NCI-H774 (cell line): ENCODE results near the gene CTPS1.

ENCODE experiments used
- DNase-seq: peaks from one replicate; lab custom pipeline; 2025; lab: John Stamatoyannopoulos, UW

The CTPS1 gene

DNA sequence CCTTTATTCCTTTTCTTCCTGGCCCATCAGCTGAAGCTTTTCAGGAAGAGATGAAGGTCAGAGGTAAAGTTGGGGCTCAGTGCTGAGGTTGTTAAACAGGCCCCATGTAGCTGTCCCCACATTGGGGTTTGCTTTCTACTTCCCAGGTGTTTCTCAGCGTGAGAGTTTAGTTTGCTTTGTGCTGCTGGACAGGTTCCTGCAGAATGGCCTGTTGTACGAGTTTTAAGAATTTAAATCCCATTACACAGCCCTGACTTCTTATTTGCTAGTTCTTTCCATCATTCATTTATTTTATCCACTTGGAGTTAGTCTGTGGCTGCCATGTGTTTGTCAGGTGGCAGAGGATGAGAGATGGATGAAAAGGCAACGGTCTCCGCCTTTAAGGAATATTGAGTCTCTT is 19.2 kb downstream of the CTPS1 start:
- no peak for DNase-seq

DNA sequence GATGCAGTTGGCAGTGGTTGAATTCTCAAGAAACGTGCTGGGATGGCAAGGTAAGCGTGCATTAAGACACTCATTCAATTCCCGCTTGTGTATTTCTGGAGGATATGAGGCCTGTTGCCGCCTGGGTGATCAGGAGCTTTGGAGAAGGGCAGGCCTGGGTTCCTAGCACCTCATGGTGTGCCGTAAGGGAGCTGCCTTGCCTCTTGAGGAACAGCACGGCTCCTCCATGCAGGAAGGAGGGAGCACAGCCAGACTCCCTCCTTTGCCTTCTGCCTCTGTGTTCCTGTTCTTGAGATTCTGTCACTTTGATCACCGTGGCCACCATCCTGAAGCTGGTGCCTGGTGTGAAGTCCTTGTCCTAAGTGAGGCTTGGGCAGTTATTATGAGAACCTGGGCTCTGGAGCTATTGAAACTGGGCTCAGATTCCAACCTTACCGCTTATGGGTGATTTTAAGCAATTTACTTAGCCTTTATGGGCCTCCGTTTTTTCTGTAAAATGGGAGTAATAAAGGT is 23.7 kb downstream of the CTPS1 start:
- DNase-seq = no peak

DNA sequence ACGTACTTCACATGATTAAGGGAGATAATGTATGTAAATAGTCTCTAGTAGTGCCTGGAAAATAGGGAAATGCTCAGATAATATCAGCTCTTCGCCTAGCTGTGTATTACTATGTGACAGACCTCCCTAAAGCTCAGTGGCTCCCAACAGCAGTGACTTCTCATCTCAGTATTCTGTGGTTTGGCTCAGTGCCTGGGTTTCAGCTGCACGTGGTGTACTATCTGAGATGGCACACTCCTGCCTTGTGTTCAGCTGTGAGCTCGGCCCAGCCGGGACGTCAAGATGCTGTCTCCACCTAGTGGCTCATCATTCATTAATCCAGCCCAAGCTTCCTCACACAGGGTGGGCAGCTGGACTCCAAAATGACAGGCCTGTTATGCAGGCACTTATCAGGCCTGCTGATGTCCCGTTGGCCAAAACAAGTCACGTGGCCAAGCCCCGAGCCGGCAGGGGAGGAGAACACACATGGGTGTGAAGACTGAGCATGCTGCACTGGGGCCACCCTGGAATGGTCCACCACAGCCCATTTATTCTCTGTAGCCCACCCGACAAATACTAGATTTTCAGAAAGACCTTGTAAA is 24.2 kb downstream of the CTPS1 start:
- DNase-seq = no peak

DNA sequence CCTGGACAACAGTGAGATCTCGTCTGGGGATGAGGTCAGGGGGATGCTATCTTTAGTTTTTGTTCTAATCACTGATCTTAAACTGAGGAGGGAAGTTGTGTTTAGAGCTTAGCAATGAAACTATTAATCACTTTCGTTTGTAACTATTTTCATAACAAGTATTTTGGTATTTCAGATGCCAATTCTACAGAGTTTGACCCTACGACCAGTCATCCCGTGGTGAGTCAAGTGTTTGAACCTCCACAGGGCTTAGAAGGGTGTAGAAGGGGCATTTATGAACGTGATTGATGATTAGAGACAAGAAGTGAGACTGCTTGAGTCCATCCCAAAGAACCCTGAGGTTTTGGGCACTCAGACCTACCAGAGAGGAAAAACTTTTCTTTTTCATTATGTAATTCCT is 26.4 kb downstream of the CTPS1 start:
- DNase-seq = no peak

DNA sequence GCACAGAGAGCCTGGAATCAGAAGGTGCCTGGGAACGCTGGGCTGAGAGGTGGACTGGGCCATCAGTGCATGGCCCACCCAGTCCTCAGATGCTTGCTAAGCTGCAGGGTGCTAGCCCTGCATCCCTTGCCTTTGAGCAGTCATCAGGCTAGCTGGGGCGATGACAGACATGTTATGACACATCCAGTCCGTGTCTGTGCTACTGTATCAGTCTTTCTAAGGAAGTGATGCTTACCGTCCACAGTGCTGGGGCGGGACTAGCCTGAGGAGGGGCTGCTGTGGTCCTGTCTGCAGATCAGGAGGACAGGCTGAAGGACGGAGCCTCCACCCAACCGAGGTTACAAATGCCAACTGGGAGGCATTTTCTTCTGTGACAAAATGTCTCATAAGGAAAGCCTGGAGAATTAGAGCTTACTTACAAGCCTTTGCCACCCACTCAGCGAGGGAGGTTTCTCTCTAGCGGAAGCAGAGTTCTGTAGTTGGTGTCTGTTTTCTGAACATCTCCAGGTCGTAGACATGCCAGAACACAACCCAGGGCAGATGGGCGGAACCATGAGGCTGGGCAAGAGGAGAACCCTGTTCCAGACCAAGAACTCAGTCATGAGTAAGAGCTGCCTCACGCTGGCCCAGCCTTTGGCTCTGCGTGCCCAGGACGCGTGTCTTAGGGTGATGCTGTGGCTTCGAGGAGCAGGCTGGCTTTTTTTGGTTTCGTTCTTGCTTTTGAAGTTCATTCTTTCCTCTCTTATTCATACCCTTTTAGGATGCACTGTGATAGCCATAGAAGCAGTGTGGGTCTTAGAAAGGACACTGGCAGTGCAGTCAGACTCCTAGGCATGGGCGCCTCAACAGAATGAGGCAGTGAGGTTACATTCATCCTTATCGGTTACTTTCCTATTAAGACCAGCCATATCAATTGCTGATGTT is 27.7 kb downstream of the CTPS1 start:
- DNase-seq = no peak

DNA sequence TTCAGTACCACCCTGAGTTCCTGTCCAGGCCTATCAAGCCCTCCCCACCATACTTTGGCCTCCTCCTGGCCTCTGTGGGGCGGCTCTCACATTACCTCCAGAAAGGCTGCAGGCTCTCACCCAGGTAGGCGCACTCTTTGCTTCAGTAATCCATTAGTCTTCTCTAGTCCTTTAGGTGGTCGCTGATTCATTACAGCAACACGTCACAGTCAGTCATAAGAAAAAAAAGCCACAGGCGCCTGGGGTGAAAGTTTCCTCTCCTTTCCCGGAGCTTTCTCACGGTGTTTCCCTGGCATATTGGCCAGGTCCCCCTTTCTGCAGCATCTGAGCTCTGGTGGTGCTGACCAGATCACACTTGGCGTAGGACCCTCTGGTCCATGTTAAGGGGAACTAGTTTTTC is 30.0 kb downstream of the CTPS1 start:
- DNase-seq = no peak

DNA sequence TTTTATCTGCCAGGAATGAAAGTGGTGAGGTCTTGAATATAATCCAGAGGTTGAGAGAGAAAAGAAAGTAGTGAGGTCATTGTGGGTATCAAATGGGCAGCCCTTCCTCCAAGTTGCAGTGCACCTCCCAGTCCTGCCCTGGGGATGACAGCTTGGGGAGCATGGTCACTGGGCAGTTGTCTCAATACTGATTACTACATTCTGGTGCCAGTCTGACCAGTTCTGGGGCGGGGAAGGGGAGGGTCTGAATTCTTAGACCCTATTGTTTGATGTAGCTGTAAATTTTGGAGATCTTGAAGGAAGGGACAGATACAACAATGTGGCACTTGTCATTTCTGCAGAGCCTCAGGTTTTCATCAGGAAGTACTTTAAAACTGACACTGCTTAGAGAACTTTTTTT is 30.8 kb downstream of the CTPS1 start:
- DNase-seq = no peak

DNA sequence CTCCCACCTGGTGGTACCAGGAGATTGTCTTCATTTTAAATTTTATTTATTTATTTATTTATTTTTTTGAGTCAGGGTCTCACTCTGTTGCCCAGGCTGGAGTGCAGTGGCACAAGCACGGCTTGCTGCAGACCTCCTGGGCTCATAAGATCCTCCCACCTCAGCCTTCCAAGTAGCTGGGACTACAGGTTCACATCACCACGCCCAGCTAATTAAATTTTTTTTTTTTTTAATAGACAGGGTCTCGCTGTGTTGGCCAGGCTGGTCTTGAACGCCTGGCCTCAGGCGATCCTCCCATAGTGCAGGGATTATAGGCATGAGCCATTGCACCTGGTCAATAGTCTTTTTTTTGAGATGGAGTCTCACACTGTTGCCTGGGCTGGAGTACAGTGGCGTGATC is 33.5 kb downstream of the CTPS1 start:
- no peak for DNase-seq

DNA sequence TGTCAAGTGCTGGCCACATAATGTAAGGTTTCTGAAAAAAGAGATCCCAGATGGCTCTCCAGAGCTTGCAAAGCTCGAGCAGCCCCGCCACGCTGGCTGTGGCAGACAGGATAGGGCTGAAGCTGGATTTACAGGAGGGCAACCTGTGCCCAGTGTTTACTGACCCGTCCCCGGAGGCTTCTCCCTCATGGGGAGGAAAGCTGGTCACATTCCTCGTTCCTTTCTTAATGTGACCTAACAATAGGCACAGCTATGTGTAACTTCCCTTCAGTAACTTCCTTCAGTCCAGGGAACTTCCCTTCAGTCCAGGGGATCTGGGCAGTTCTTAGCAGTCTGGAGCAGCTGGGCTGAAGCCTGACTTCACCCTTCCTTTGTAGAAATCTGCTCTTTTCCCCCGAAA is 34.3 kb downstream of the CTPS1 start:
- DNase-seq = no peak

DNA sequence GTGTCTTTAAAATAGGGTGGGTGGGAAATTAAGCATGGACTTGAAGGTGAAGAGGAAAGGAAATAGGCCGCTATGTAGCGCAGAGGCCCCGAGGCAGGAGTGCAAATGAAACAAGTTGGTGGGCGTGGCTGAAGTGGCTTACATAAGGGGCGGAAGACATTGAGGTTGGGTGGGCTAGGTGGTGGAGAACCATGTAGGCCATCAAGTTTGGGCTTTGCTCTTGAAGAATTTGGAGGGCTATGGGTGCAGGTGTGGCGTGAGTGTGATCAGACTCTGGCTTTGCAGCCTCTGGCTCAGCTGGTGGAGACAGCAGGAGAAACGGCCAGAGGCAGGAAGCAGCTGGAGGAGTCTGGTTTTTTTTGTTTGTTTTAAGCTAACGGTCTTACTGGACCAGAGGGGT is 35.4 kb downstream of the CTPS1 start:
- DNase-seq = no peak

DNA sequence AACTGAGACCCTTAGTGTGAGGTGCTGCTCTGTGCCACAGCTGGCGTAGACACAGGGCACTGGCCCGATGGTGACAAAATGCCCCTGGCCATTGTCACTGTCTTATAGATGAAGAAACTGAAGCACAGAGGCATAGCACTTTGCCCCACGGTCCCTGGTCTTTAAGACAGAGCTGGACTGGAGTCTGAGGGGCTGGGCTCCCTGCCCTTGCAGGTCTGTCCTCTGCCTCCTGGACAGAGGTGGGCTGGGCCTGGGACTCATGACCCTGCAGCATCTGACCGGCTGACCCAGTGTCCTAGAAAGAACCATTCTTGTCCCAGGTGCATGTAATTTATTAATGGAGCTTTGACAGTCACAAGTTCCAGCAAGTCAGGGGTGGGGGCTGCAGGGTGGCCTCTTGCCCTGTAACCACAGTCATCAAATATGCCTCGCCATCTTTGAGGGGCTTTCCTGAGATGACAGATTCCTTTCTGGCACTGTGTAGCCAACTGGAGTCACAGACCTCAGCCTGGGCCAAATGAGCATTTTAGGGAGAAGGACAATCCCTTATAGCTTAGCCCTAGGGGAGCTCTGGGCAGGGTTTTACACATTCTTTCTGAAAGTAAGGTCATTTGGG is 35.9 kb downstream of the CTPS1 start:
- no peak for DNase-seq

DNA sequence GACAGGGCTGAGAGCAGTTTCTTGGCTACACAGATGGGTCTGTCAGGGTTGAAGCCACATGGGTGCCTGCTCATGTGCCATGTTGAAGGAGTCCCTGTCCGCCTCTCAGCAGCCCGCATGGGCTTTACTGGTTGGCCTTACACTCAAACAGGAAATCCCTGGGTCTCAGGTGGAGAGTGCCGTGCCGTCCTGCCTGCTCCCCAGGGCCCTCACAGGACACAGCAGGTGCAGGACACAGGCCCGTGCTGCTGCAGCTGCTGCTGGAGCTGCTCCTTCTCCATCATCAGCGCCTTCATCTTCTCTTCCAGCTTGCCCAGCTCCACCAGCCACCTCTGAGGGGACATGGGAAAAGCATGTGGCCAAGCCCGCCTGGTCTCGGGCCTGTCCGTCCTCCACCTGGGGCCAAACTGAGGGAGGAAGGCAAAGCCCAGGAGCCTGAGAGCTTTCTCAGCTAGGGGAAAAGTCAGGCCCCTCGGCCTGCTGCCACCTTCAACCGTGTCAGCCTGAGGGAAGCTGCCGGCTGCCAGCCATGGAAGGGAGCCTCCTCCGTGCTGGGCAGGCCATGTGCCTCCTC is 36.5 kb downstream of the CTPS1 start:
- no peak for DNase-seq

DNA sequence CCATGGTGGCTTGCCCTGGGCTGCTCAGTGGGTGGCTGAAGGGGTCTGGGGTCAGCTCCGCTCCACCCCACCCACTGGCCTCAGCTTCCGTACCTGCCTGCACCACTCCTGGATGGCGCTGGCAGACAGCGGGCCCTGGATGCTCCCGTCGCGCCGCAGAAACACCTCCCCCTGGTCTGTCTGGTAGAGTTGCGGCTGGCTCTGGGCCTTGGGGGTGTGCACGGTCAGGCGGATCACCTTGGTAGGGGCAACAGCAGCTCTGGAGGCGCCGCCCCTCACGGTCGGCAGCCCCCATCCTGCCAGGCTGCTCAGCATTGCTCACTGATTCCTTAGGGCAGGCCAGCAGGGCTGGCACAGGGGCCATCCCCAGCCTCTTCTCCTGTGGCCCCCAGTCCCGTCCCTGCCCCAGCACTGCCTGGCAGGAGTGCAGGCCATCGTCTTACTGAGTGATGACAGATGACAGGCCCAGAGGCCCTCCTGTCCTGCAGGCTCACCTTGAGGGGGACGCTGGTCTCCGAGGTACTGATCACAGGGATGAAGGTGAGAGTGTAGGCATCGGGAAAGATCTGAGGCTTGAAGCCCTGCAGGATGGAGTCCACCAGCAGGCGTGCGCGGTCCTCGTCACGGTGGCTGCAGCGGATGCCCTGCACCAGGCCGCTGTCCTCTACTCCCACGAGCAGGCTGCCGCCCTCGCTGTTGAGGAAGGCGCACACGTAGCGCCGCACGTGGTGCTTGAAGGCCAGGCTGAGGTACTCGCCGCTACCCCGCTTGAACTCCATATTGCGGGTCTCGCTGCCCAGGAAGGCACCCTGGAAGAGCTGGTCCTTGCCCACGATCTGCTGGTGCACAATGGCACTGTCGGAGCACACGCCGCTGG is 37.9 kb downstream of the CTPS1 start:
- DNase-seq = no peak

DNA sequence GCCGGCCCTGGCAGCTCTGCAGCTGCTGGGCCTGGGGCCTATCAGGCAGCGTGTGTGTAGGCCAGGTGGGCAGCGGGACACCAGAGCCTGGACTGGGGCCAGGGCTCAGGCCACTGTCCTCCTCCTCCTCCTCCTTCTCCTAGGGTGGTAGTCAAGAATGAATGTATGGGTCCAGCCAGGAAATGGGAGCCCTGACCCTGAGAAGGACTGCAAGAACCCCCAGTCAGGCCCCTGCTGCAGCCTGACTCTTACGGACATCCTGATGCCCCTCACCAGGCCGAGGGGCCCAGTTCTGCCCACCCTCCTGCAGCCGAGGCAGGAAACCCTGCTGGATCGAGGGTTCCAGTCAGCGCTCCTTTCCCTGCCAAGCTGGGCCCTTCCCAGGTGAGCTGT is 38.5 kb downstream of the CTPS1 start:
- DNase-seq = no peak

DNA sequence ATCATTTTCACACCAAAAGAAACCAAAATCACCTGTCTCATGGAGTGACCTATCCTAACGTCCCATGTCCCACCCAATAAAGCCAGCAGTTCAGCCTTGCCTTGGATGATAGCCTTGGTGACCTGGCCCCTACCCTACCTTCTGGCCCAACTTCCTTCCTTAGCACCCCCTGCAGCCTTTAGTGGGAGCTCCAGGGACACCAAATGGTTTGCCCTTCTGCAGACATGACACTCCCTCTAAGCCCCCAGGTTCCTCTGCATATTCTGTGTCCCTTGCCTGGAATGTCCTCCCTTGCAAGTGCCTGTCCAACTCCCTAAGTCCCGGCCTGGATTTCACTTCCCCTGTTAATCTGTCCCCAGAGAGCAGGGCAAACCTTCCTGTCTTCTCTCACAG is 39.9 kb downstream of the CTPS1 start:
- no peak for DNase-seq

DNA sequence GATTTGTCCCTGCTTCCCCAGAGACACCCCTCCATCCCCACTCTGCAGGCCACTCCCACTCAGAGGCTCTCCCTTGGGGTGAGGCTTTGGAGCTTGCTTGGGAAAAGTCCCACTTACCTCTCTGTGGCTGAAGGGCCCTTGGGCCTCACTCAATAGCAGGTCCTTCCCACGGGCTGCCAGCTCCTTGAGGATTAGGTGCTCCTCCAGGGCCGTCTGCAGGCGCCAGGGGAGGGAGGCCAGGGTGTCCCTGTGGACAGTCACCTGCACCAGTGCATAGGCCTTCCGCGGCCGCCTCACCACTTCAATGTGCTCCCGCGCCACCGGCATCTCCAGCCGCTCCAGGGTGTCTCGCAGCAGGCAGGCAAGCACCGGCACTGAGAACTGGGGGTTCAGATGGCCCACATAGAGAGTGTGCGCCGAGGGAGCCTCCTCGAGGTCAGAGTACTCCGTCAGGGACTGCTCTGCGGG is 40.6 kb downstream of the CTPS1 start:
- DNase-seq = no peak

DNA sequence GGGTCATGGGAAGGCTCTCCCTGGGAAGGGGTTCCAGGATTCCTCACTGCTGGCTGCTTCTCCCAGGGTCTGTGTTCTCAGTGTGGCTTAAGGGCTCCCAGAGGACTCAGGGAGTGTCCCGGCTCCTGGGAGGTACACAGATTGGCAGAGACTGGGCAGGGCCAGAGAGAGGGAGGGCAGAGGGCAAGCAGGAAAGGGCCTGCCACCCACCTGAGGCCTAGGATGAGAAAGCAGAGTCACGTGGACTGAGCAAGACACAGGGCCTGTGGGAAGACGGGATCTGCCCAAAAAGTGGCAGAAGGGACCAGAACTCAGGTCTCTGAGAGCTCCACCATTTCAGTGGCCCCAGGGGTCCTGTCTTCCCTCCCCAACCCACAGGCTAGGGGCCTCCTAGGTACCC is 41.2 kb downstream of the CTPS1 start:
- DNase-seq = no peak

DNA sequence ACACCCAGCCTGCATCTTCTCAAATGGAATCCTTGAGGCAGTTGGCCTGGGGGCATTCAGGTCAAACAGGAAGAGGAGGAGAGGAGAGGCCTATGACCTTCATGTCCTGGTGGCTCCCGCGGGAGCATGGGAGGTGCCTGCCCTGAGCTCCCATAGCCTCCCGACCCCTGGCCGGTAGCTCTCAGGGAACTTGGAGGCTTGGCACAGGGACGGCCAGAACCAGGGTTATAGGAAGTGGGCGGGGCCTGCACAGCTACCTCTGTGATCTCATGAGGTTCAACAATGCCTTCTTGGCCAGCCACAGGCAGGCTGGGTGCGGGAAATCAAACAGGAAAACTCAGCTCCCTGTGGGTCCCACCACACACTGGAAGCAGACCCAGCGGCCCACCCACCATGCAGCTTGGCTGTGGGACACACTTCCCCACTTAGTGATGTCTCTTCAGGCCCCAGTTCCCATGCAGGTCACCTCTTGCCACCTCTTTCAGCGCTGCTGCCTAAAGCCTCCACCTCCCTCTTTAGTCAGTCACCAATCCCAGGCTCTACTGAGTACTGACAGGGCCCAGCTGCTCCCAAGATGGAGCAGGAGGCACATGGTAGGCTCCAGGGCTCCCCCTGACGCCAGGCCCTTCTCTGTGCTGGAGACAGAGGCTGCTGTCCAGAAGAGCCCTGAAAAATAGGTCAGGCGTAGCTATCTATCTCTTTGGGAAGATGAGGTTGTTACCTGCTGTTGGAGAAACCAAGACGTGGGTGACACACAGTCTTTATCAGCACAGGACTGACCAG is 42.2 kb downstream of the CTPS1 start, which contains the start of gene SLFNL1:
TSS of gene SLFNL1 (minus strand) at position 200 of the 783 bp plus-strand sequence. CDS start 1,065 bp downstream, outside the sequence.
- no peak for DNase-seq

DNA sequence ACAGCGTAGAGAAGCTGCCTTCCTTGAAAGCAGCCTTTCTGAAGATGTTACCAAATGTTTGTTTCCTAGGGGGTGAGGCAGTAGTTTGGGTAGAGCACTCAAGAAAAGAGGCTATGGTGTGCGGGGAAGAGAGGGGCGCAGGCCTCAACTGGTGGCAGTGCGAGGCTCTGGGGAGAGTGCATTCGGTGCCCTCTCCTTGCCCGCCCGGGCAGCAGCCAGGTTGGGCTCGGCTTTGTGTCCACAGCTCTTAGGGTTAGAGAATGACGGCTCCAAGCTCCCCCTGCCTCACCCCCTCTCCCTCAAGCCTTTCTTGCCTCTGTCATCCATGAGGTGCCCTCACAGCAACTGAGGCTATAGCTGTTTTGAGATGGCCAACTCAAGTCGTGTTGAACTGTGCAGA is 42.9 kb downstream of the CTPS1 start:
- no peak for DNase-seq

DNA sequence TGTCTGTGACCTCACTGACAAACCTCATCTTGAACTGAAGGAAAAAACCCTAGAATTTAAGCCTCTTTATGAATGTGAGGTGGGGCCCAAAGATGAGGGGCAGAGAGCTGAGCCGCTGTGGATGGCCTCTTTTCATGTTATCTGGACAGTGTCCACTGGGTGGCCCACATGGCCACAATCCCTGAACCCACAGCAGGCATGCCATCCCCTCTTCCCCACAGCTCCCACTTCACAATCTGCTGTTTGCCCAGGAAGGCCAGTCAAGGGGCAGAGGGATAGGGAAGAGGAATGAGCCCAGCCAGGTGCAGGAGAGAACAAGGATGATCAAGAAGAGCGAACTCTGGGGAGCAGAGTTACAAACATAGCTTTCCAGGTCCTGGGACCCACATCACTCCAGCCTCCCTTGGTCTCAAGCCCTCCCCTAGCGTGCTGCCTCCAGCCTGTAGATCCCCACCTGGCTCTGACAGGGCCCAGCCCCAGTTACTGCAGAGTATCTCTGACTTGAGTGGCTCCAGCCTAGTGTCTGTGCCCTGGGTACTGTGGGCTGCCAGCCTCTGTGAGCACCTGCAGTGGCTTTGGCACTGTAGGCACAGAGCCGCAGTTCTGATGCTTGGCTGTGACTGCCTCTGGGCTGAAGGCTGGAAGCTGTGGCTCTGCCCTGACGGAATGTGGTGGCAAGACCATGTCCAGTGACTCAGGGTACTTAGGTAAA is 43.9 kb downstream of the CTPS1 start:
- no peak for DNase-seq
